ENCODE results near the gene CYB5D1.

DNA sequence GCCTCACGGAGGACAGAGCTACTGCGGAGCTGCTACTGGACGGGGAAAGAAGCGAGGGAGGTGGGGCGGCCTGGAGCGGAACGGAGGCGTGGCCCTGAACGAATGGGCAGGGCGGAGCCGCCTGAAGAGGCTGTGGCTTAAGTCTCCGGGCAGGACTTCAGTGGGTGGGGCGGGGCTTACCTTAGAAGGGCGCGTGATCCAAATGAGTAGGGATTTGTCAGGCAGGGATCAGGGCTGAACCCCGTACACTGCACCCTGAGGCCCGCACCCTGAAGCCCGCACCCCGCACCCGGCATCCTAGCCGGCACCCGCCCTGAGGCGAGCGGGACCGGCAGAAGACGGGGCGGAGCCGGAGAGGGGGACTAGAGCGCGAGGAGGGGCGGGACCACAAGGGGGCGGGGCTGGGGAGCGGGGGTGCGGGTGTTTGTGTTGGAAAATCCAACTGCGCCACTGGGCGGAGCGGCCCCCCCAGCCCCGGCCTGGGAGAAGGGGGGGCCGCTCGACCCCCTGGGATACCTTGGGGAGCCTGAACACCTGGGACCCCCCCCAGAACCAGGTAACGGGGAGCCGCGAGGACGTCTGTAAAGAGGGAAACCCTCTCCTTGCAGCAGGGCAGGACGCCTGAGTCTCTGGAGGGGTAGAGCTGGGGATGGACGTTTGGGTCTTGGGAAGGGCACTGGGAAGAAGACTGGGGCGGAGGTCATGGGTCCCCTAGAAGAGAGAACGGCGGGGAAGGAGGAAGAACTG is 23.8 kb upstream of the CYB5D1 start, which contains the start of gene KDM6B:
- TF ChIP-seq, protein P1, sequence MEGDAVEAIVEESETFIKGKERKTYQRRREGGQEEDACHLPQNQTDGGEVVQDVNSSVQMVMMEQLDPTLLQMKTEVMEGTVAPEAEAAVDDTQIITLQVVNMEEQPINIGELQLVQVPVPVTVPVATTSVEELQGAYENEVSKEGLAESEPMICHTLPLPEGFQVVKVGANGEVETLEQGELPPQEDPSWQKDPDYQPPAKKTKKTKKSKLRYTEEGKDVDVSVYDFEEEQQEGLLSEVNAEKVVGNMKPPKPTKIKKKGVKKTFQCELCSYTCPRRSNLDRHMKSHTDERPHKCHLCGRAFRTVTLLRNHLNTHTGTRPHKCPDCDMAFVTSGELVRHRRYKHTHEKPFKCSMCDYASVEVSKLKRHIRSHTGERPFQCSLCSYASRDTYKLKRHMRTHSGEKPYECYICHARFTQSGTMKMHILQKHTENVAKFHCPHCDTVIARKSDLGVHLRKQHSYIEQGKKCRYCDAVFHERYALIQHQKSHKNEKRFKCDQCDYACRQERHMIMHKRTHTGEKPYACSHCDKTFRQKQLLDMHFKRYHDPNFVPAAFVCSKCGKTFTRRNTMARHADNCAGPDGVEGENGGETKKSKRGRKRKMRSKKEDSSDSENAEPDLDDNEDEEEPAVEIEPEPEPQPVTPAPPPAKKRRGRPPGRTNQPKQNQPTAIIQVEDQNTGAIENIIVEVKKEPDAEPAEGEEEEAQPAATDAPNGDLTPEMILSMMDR (IDR thresholded peaks at IDR 0.05; ENCODE audit: low read depth, low read length) = no peak
- TF ChIP-seq, protein P2, sequence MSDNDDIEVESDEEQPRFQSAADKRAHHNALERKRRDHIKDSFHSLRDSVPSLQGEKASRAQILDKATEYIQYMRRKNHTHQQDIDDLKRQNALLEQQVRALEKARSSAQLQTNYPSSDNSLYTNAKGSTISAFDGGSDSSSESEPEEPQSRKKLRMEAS (IDR thresholded peaks at IDR 0.05; ENCODE audit: low read depth, low read length) = no peak
- no peak for TF ChIP-seq MYC (IDR thresholded peaks at IDR 0.05; ENCODE audit: low read depth, low read length)

Measured in NB4 (cell line).